Lower leg skin (tissue), 4 donors: ENCODE measurements around the gene MAP2. TPM values are rescaled to one million over a fixed set of nuclear protein-coding genes. Genes with fewer than 3 reads are reported as not detected.
"Not testable (repeated sequence)": the region's sequence is repeated elsewhere in the genome, so short reads cannot be mapped to it uniquely, and the experiment has no call there.

Experiments
- DNase-seq, 2 donors: peaks; one replicate each; pipeline ENCODE4 v3.0.0-alpha.2; 2019; ENCODE audit warnings: low spot score in 2 of 2
- H3K4me3 ChIP-seq: fragments of 200-600 bp; sonication (generic); 2 replicates; pipeline ENCODE4 v1.5.1; 2017; ENCODE audit warnings: mild to moderate bottlenecking, low read depth; ENCODE audit not compliant: poor library complexity, severe bottlenecking
- CTCF ChIP-seq, 3 donors: fragments of 450-650 bp; IDR thresholded peaks; one replicate each; pipeline ENCODE4 v1.5.1; 2016; ENCODE audit warnings: antibody characterized with exemption in 3 of 3, mild to moderate bottlenecking in 3 of 3, moderate library complexity in 2 of 3
- POLR2A ChIP-seq, 2 donors: fragments of 450-650 bp; IDR thresholded peaks; one replicate each; pipeline ENCODE4 v1.6.1; 2016 to 2017; ENCODE audit warnings: antibody characterized with exemption in 2 of 2, mild to moderate bottlenecking in 1 of 2, moderate library complexity in 1 of 2
- WGBS, 2 donors: methylation state at CpG; one replicate each; pipeline ENCODE4 v1.1.5; 2018; 5-methylcytosine and 5-hydroxymethylcytosine counted together
- intact Hi-C: fragments of 100-400 bp; cut with DNase I; formaldehyde crosslinking; loops from one replicate; pipeline ENCODE4 v1.15.0; 2023; ENCODE audit warnings: low total_unique reads
- total RNA-seq, 4 donors: library from RNA; depleted of rRNA; stranded (reverse); fragments of >200 nt; gene quantifications; one replicate each; pipeline ENCODE4 v1.1.0, GENCODE V29; 2016

MAP2 gene
- total RNA-seq, 4 donors from 2014 or later = 35.1 to 47.8 (median 40.9) TPM

- TF ChIP-seq CTCF (IDR thresholded peaks at IDR 0.05) (no peak), POLR2A (IDR thresholded peaks at IDR 0.05) (no peak)
- 68 to 73% methylated on average over 3 of the region's 3 CpGs for WGBS, 2 donors
- DNase-seq = no peak
- H3K4me3 ChIP-seq = no peak overlapping the region
- intact Hi-C loops = no loop called here
These were observed 168.3 kb downstream of the MAP2 start for GRCh38 chr2:209592106-209592505.

- H3K4me3 ChIP-seq = no peak overlapping the region
- no peak for DNase-seq
- TF ChIP-seq POLR2A (IDR thresholded peaks at IDR 0.05) = no peak
- no peak for TF ChIP-seq CTCF (IDR thresholded peaks at IDR 0.05)
- WGBS, 2 donors = 91 to 93% methylated on average over 6 of the region's 6 CpGs
- intact Hi-C loops = no loop called here
These were observed 170.1 kb downstream of the MAP2 start for GRCh38 chr2:209593930-209594329.

GRCh38 chr2:209596262-209596661 lies 172.4 kb downstream of the MAP2 start:
- TF ChIP-seq CTCF (IDR thresholded peaks at IDR 0.05) (no peak), POLR2A (IDR thresholded peaks at IDR 0.05) (no peak)
- DNase-seq = no peak
- intact Hi-C loops = no loop called here
- H3K4me3 ChIP-seq = no peak overlapping the region
- 74% methylated on average over 4 of the region's 4 CpGs for WGBS, 2 donors

DNA sequence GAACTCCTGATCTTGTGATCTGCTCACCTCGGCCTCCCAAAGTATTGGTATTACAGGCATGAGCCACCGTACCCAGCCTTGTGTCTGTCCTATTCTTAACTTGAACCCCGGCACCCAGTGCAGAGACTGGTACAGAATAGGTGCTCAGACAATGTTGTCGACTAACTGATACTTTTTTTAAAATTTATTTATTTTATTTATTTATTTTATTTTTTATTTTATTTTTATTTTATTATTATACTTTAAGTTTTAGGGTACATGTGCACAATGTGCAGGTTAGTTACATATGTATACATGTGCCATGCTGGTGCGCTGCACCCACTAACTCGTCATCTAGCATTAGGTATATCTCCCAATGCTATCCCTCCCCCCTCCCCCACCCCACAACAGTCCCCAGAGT lies 174.4 kb downstream of the MAP2 start:
- H3K4me3 ChIP-seq, intact Hi-C loops, DNase-seq: not testable (repeated sequence)
- 93 to 100% methylated on average over 6 of the region's 6 CpGs for WGBS, 2 donors

DNA sequence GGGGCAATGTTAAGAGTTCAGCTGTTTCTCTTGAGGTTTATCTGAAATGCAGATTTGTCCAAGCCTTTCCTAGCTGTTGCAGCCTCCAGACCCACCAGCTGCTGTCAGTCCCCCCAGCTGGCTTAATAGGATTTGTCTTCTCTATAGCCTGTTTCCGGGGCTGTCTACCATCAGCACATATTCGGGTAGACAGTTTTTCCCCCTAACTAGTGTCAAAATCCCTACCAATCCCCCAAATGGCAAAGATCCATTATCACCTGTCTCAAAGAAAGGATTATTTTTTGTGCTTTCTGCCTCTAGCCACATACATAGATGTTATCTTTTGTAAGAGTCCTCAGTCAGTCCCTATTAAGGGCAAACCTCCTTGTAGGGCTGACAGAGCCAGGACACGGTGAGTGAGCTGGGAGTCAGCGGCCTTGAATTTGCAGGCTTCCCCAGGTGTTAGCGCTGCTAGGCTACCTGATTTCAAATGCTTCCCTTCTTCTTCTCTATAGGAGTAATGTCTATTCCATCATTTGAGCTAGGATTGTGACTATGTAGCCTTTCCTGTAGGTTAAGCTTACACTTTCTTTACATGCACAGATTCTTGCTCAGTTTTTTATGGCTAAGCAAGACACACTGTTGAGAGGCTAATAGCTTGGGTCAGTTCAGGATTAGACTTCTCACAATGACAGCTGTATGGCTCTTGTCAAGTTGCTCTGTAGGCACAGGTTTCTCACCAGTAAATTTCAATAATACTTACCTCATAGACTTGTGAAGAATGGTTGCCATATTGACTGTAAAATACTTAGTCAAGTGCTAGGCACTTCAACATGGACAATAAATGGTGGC lies 176.7 kb downstream of the MAP2 start:
- intact Hi-C loops = no loop called here
- H3K4me3 ChIP-seq = no peak overlapping the region
- 76 to 79% methylated on average over 5 of the region's 5 CpGs for WGBS, 2 donors
- TF ChIP-seq POLR2A (IDR thresholded peaks at IDR 0.05) (no peak), CTCF (IDR thresholded peaks at IDR 0.05) (no peak)
- no peak for DNase-seq

- TF ChIP-seq POLR2A (IDR thresholded peaks at IDR 0.05) (no peak), CTCF (IDR thresholded peaks at IDR 0.05) (no peak)
- no peak for DNase-seq
- 89 to 95% methylated on average over 1 of the region's 1 CpG for WGBS, 2 donors
- intact Hi-C loops = no loop called here
- no peak overlapping the region for H3K4me3 ChIP-seq
These were observed 177.7 kb downstream of the MAP2 start for GRCh38 chr2:209601497-209601896.
